ENCODE measurements around the gene CYTH2. TPM values are rescaled to one million over a fixed set of nuclear protein-coding genes. Genes with fewer than 3 reads are reported as not detected.

Gene CYTH2
- polyA plus RNA-seq, 2 of the 4 experiments (the other 2 are of a cell fraction), result 33.4 to 50.5 TPM

GRCh38 chr19:48441360-48442050 lies 27.7 kb upstream of the CYTH2 start:
- no peak overlapping the region for H3K27ac ChIP-seq
- H3K9me3 ChIP-seq, result no peaks in the 10 kb centered on the region
- no peak for ATAC-seq
- H3K4me2 ChIP-seq, result no peak overlapping the region
- TF ChIP-seq FOSL2 (IDR thresholded peaks at IDR 0.05), result no peak
- no peak for TF ChIP-seq FOSL2 (CRISPR knock-in tag; IDR thresholded peaks at IDR 0.05)
- TF ChIP-seq ATOH8 (CRISPR knock-in tag; IDR thresholded peaks at IDR 0.05; ENCODE audit: low read depth), result no peak
- TF ChIP-seq KDM1A (IDR thresholded peaks at IDR 0.05; ENCODE audit: low read depth), result peak; percentile 91; the same call in 1 of the 2 replicates
- TF ChIP-seq HDAC2 (IDR thresholded peaks at IDR 0.05), result 0 out of 2 replicates have a peak, but pooled peaks have one; percentile 50
- POLR2A ChIA-PET, result no interaction called here
- 92% methylated on average over 18 of the region's 20 CpGs for WGBS (ENCODE audit: missing lambda C conversion rate)
- DNase-seq (ENCODE audit: low read depth in 1 of 2, low spot score in 1 of 2), result no peak
- CTCF ChIA-PET, result interaction anchor here (0.8 to 1.7 kb wide), 8 partner anchors 10 to 168 kb away, joined by 3 to 6 read pairs (median 4); partner anchors contain the start of genes GRIN2D and KDELR1
- FAIRE-seq, result no peak
- peaks cover 11% of the 10 kb centered on the region for H3K4me1 ChIP-seq
- H3K4me3 ChIP-seq, result no peak overlapping the region

GRCh38 chr19:48442116-48443035 lies 26.8 kb upstream of the CYTH2 start:
- no peak overlapping the region for H3K4me2 ChIP-seq
- H3K27ac ChIP-seq, result no peak overlapping the region
- no peak overlapping the region for H3K4me3 ChIP-seq
- WGBS (ENCODE audit: missing lambda C conversion rate), result 96% methylated on average over 78 of the region's 94 CpGs
- ChIA-PET POLR2A (no interaction called here), CTCF (interaction anchor here (1.0 to 3.0 kb wide), 5 partner anchors 14 to 167 kb away, joined by 3 to 10 read pairs (median 5); partner anchors contain the start of gene KDELR1)
- no peaks in the 10 kb centered on the region for H3K9me3 ChIP-seq
- H3K4me1 ChIP-seq, result peaks cover 20% of the 10 kb centered on the region
- ATAC-seq (no peak), FAIRE-seq (no peak), DNase-seq (ENCODE audit: low read depth in 1 of 2, low spot score in 1 of 2) (no peak)
- TF ChIP-seq EHF (CRISPR knock-in tag; IDR thresholded peaks at IDR 0.05), result no peak
- TF ChIP-seq KDM1A (IDR thresholded peaks at IDR 0.05; ENCODE audit: low read depth), result no peak
- TF ChIP-seq NFE2L2 (conservative IDR thresholded peaks at IDR 0.05; ENCODE audit: low read length), result no peak
- no peak for TF ChIP-seq NR3C1 (IDR thresholded peaks at IDR 0.05)
- TF ChIP-seq ZFP36 (IDR thresholded peaks at IDR 0.05; ENCODE audit: borderline replicate concordance, partially characterized antibody), result no peak

GRCh38 chr19:48443256-48443655 lies 25.9 kb upstream of the CYTH2 start:
- H3K4me3 ChIP-seq, result no peak overlapping the region
- H3K4me1 ChIP-seq, result peaks cover 23% of the 10 kb centered on the region
- H3K4me2 ChIP-seq, result no peak overlapping the region
- WGBS (ENCODE audit: missing lambda C conversion rate), result 97% methylated on average over 41 of the region's 60 CpGs
- ChIA-PET CTCF (interaction anchor here (0.8 to 4.6 kb wide), 4 partner anchors 8 to 141 kb away, joined by 5 to 30 read pairs (median 16); no protein-coding TSS in a partner anchor), POLR2A (no interaction called here)
- FAIRE-seq, result no peak
- TF ChIP-seq PHF8 (IDR thresholded peaks at IDR 0.05; ENCODE audit: borderline replicate concordance, low read depth) (no peak), CEBPB (IDR thresholded peaks at IDR 0.05) (no peak), RARB (CRISPR knock-in tag; IDR thresholded peaks at IDR 0.05) (no peak)
- ATAC-seq, result no peak
- no peaks in the 10 kb centered on the region for H3K9me3 ChIP-seq
- H3K27ac ChIP-seq, result no peak overlapping the region
- DNase-seq (ENCODE audit: low read depth in 1 of 2, low spot score in 1 of 2), result no peak

- peak overlapping the region in 1 of 2 experiments; percentile 5; a peak in 1 of 6 replicates for H3K27ac ChIP-seq
- DNase-seq (ENCODE audit: low read depth in 1 of 2, low spot score in 1 of 2), result no peak
- H3K4me1 ChIP-seq, result peaks cover 23% of the 10 kb centered on the region
- H3K4me3 ChIP-seq, result no peak overlapping the region
- 95% methylated on average over 43 of the region's 45 CpGs for WGBS (ENCODE audit: missing lambda C conversion rate)
- ATAC-seq, result no peak
- H3K9me3 ChIP-seq, result no peaks in the 10 kb centered on the region
- H3K4me2 ChIP-seq, result no peak overlapping the region
- CTCF ChIA-PET, result interaction anchor here (0.8 to 4.6 kb wide), 6 partner anchors 9 to 141 kb away, joined by 5 to 30 read pairs (median 16); no protein-coding TSS in a partner anchor
- FAIRE-seq, result no peak
- POLR2A ChIA-PET, result interaction anchor here (0.6 kb wide), 1 partner anchor 111 kb away, joined by 3 read pairs; no protein-coding TSS in a partner anchor
- TF ChIP-seq HES2 (IDR thresholded peaks at IDR 0.05) (no peak), REST (IDR thresholded peaks at IDR 0.05) (no peak), ZSCAN20 (CRISPR knock-in tag; IDR thresholded peaks at IDR 0.05) (no peak), TFCP2L1 (CRISPR knock-in tag; IDR thresholded peaks at IDR 0.05) (no peak), CTCF (IDR thresholded peaks at IDR 0.05) (no peak), RCOR1 (IDR thresholded peaks at IDR 0.05; ENCODE audit: low read depth, low read length) (no peak)
- TF ChIP-seq, protein P1, sequence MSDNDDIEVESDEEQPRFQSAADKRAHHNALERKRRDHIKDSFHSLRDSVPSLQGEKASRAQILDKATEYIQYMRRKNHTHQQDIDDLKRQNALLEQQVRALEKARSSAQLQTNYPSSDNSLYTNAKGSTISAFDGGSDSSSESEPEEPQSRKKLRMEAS (IDR thresholded peaks at IDR 0.05), result no peak
- TF ChIP-seq, protein P2, sequence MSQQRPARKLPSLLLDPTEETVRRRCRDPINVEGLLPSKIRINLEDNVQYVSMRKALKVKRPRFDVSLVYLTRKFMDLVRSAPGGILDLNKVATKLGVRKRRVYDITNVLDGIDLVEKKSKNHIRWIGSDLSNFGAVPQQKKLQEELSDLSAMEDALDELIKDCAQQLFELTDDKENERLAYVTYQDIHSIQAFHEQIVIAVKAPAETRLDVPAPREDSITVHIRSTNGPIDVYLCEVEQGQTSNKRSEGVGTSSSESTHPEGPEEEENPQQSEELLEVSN (IDR thresholded peaks at IDR 0.05; ENCODE audit: borderline replicate concordance, low read depth), result no peak
Observed at GRCh38 chr19:48443731-48444128, 25.4 kb upstream of the CYTH2 start.

All from A549 (cell line).